ENCODE measurements around the gene SLC25A18. TPM values are rescaled to one million over a fixed set of nuclear protein-coding genes. Genes with fewer than 3 reads are reported as not detected.

SLC25A18 gene
- total and polyA plus RNA-seq, 10 of the 15 experiments (the other 5 are each of a cell fraction or from before 2014, with no cell fraction given): 0.03 to 0.09 TPM; not detected in 8

- Histone ChIP-seq H3K27me3 (replicated peaks in 1 of 2; ENCODE audit: control insufficient read depth in 2 of 2, insufficient read depth in 2 of 2, low read length in 1 of 2) (no peaks in the 10 kb centered on the region), H3K4me2 (ENCODE audit: control insufficient read depth, insufficient read depth) (peak overlapping the region; percentile 77), H3K9ac (ENCODE audit: control insufficient read depth, insufficient read depth, low read length) (peak overlapping the region; percentile 94), H3K4me3 (peak overlapping the region; percentile 98), H3K9me3 (replicated peaks; ENCODE audit: control insufficient read depth, insufficient read depth, low read length) (no peaks in the 10 kb centered on the region), H3K27ac (ENCODE audit: control insufficient read depth, insufficient read depth) (peak overlapping the region; percentile 76), H3K36me3 (ENCODE audit: control insufficient read depth in 2 of 2, insufficient read depth in 2 of 2, low read length in 1 of 2) (peaks cover 0 to 4% of the 10 kb centered on the region in 2 experiments; a peak in 1 of 4 replicates), H3K4me1 (ENCODE audit: control insufficient read depth, insufficient read depth, low read length) (no peaks in the 10 kb centered on the region), H2AFZ (ENCODE audit: control insufficient read depth, low read depth, low read length) (no peak overlapping the region), H3K79me2 (ENCODE audit: control insufficient read depth, insufficient read depth, low read length) (peaks cover 28% of the 10 kb centered on the region), H4K20me1 (ENCODE audit: control insufficient read depth, insufficient read depth) (no peaks in the 10 kb centered on the region)
- DNase-seq (ENCODE audit: low read depth, low spot score) (no peak), ATAC-seq (peak; percentile 5; the same call in 2 of the 3 replicates), FAIRE-seq (no peak)
- POLR2A ChIA-PET: interaction anchor here (0.6 to 0.7 kb wide), 2 partner anchors 10 to 703 kb away, joined by 3 read pairs; no protein-coding TSS in a partner anchor
- CTCF ChIA-PET: interaction anchor here (0.7 to 1.2 kb wide), 2 partner anchors 10 to 448 kb away, joined by 3 read pairs; no protein-coding TSS in a partner anchor
- SMC1A ChIA-PET (ENCODE audit: uncharacterized antibody, unreplicated experiment): no interaction called here
- BruUV-seq (replicated peaks): TSS peak; percentile 94
- intact Hi-C loops (cut with micrococcal nuclease; ENCODE audit: unreplicated experiment): loop anchor here (5.0 kb wide), 1 partner anchor 149 kb away; no protein-coding TSS in a partner anchor
- WGBS (ENCODE audit: insufficient coverage, insufficient replicate concordance, low lambda C conversion rate, missing lambda C conversion rate): 3% methylated on average over 24 of the region's 24 CpGs
- RAD21 ChIA-PET (ENCODE audit: unreplicated experiment): interaction anchor here (0.7 kb wide), 1 partner anchor 70 kb away, joined by 3 read pairs; no protein-coding TSS in a partner anchor
- in situ Hi-C loops (cut with MboI): loop anchor here (25.0 kb wide), 1 partner anchor 1809 kb away; the partner anchor contains the start of genes C22orf39, HIRA and MRPL40
- TF ChIP-seq, protein P1, sequence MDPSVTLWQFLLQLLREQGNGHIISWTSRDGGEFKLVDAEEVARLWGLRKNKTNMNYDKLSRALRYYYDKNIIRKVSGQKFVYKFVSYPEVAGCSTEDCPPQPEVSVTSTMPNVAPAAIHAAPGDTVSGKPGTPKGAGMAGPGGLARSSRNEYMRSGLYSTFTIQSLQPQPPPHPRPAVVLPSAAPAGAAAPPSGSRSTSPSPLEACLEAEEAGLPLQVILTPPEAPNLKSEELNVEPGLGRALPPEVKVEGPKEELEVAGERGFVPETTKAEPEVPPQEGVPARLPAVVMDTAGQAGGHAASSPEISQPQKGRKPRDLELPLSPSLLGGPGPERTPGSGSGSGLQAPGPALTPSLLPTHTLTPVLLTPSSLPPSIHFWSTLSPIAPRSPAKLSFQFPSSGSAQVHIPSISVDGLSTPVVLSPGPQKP (IDR thresholded peaks at IDR 0.05; ENCODE audit: low read depth, low read length): no peak
- TF ChIP-seq MYC (IDR thresholded peaks at IDR 0.05; ENCODE audit: insufficient read depth, insufficient read length, insufficient replicate concordance, low read length, severe bottlenecking) (no peak), YY1 (IDR thresholded peaks at IDR 0.05; ENCODE audit: low read depth, low read length) (0 out of 2 replicates have a peak, but pooled peaks have one; percentile 4), HDGF (IDR thresholded peaks at IDR 0.05) (no peak), BHLHE40 (IDR thresholded peaks at IDR 0.05; ENCODE audit: borderline replicate concordance in 1 of 2, low read depth in 2 of 2, low read length in 1 of 2) (no peak), HDAC6 (IDR thresholded peaks at IDR 0.05; ENCODE audit: unreplicated experiment) (peak; percentile 31), CBFB (IDR thresholded peaks at IDR 0.05; ENCODE audit: low read depth) (no peak), RBBP5 (conservative IDR thresholded peaks at IDR 0.05) (no peak), MYB (IDR thresholded peaks at IDR 0.05; ENCODE audit: borderline replicate concordance, low read depth, low read length) (no peak), NFIC (IDR thresholded peaks at IDR 0.05; ENCODE audit: low read depth, low read length) (no peak), TCF7 (IDR thresholded peaks at IDR 0.05; ENCODE audit: borderline replicate concordance) (no peak), MAX (IDR thresholded peaks at IDR 0.05; ENCODE audit: low read depth, low read length) (no peak), HDAC2 (IDR thresholded peaks at IDR 0.05) (no peak), NFXL1 (IDR thresholded peaks at IDR 0.05; ENCODE audit: borderline replicate concordance) (no peak), NRF1 (conservative IDR thresholded peaks at IDR 0.05; ENCODE audit: low read depth, low read length) (no peak)
- TF ChIP-seq, protein P2, sequence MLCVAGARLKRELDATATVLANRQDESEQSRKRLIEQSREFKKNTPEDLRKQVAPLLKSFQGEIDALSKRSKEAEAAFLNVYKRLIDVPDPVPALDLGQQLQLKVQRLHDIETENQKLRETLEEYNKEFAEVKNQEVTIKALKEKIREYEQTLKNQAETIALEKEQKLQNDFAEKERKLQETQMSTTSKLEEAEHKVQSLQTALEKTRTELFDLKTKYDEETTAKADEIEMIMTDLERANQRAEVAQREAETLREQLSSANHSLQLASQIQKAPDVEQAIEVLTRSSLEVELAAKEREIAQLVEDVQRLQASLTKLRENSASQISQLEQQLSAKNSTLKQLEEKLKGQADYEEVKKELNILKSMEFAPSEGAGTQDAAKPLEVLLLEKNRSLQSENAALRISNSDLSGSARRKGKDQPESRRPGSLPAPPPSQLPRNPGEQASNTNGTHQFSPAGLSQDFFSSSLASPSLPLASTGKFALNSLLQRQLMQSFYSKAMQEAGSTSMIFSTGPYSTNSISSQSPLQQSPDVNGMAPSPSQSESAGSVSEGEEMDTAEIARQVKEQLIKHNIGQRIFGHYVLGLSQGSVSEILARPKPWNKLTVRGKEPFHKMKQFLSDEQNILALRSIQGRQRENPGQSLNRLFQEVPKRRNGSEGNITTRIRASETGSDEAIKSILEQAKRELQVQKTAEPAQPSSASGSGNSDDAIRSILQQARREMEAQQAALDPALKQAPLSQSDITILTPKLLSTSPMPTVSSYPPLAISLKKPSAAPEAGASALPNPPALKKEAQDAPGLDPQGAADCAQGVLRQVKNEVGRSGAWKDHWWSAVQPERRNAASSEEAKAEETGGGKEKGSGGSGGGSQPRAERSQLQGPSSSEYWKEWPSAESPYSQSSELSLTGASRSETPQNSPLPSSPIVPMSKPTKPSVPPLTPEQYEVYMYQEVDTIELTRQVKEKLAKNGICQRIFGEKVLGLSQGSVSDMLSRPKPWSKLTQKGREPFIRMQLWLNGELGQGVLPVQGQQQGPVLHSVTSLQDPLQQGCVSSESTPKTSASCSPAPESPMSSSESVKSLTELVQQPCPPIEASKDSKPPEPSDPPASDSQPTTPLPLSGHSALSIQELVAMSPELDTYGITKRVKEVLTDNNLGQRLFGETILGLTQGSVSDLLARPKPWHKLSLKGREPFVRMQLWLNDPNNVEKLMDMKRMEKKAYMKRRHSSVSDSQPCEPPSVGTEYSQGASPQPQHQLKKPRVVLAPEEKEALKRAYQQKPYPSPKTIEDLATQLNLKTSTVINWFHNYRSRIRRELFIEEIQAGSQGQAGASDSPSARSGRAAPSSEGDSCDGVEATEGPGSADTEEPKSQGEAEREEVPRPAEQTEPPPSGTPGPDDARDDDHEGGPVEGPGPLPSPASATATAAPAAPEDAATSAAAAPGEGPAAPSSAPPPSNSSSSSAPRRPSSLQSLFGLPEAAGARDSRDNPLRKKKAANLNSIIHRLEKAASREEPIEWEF (IDR thresholded peaks at IDR 0.05; ENCODE audit: insufficient replicate concordance, low read depth, low read length): no peak
- TF ChIP-seq, protein P3, sequence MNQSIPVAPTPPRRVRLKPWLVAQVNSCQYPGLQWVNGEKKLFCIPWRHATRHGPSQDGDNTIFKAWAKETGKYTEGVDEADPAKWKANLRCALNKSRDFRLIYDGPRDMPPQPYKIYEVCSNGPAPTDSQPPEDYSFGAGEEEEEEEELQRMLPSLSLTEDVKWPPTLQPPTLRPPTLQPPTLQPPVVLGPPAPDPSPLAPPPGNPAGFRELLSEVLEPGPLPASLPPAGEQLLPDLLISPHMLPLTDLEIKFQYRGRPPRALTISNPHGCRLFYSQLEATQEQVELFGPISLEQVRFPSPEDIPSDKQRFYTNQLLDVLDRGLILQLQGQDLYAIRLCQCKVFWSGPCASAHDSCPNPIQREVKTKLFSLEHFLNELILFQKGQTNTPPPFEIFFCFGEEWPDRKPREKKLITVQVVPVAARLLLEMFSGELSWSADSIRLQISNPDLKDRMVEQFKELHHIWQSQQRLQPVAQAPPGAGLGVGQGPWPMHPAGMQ (IDR thresholded peaks at IDR 0.05; ENCODE audit: borderline replicate concordance): no peak
Observed at GRCh38 chr22:17627961-17628405, 64.7 kb downstream of the SLC25A18 start.
